Neuronal stem cell (in vitro differentiated cells): ENCODE measurements around the gene PDYN.

Source experiments
- DNase-seq: peaks from one replicate; pipeline ENCODE4 v3.0.0-alpha.2; 2013; ENCODE audit warnings: low spot score
- H2AFZ ChIP-seq: one replicate; pipeline ENCODE4 v1.6.1; 2013; ENCODE audit warnings: mild to moderate bottlenecking, low read length, inconsistent platforms
- H2AK5ac ChIP-seq: 2 replicates; pipeline ENCODE4 v1.6.1; 2013; ENCODE audit warnings: low read depth, mild to moderate bottlenecking, inconsistent platforms, low read length, moderate library complexity, mixed read lengths
- H2BK120ac ChIP-seq: 2 replicates; pipeline ENCODE4 v1.6.1; 2013; ENCODE audit warnings: low read depth, mild to moderate bottlenecking, inconsistent platforms, low read length, moderate library complexity, mixed read lengths
- H2BK12ac ChIP-seq: one replicate; pipeline ENCODE4 v1.6.1; 2013; ENCODE audit warnings: low read length, inconsistent platforms
- H2BK15ac ChIP-seq: 2 replicates; pipeline ENCODE4 v1.6.1; 2013; ENCODE audit warnings: mild to moderate bottlenecking, low read length, inconsistent platforms, mixed read lengths
- H2BK5ac ChIP-seq: one replicate; pipeline ENCODE4 v1.6.1; 2013; ENCODE audit warnings: inconsistent platforms, mild to moderate bottlenecking, low read length, moderate library complexity
- H3K14ac ChIP-seq: one replicate; pipeline ENCODE4 v1.6.1; 2013; ENCODE audit warnings: low read length, inconsistent platforms
- H3K18ac ChIP-seq: 2 replicates; pipeline ENCODE4 v1.6.1; 2013; ENCODE audit warnings: low read length, inconsistent platforms
- H3K23ac ChIP-seq: 2 replicates; pipeline ENCODE4 v1.6.1; 2013; ENCODE audit warnings: low read depth, mild to moderate bottlenecking, mixed read lengths, low read length, inconsistent platforms; ENCODE audit not compliant: poor library complexity
- H3K27ac ChIP-seq: replicated peaks from 3 replicates; pipeline ENCODE4 v1.5.1; 2013; ENCODE audit warnings: low read length, inconsistent platforms
- H3K27me3 ChIP-seq, 3 experiments: 2 replicates each; pipeline ENCODE4 v1.6.1; 2013; ENCODE audit warnings: low read length in 3 of 3, mild to moderate bottlenecking in 2 of 3, inconsistent platforms in 1 of 3, low read depth in 1 of 3, mixed read lengths in 1 of 3, moderate library complexity in 1 of 3; ENCODE audit not compliant: control insufficient read depth in 3 of 3, insufficient read depth in 3 of 3
- H3K36me3 ChIP-seq, 2 donors: replicated peaks in 1 of 2; 2 replicates each; pipeline ENCODE4 v1.6.1; 2013; ENCODE audit warnings: low read length in 2 of 2; ENCODE audit not compliant: control insufficient read depth in 2 of 2, insufficient read depth in 2 of 2
- H3K4ac ChIP-seq: 2 replicates; pipeline ENCODE4 v1.6.1; 2013; ENCODE audit warnings: inconsistent platforms, mild to moderate bottlenecking, low read length, moderate library complexity
- H3K4me1 ChIP-seq, 2 donors: 1 replicate in 1 of 2; 2 replicates in 1 of 2; pipeline ENCODE4 v1.6.1; 2013; ENCODE audit warnings: low read length in 2 of 2, low read depth in 1 of 2; ENCODE audit not compliant: control insufficient read depth in 2 of 2, insufficient read depth in 1 of 2
- H3K4me2 ChIP-seq: one replicate; pipeline ENCODE4 v1.6.1; 2013; ENCODE audit warnings: mild to moderate bottlenecking, low read length, inconsistent platforms; ENCODE audit not compliant: insufficient read depth, poor library complexity, severe bottlenecking
- H3K4me3 ChIP-seq, 2 donors: 2 replicates each; pipeline ENCODE4 v1.5.1; 2013; ENCODE audit warnings: low read length in 2 of 2, mild to moderate bottlenecking in 2 of 2, inconsistent platforms in 1 of 2, moderate library complexity in 1 of 2
- H3K79me1 ChIP-seq: one replicate; pipeline ENCODE4 v1.6.1; 2013; ENCODE audit warnings: low read depth, mild to moderate bottlenecking, inconsistent platforms, low read length, moderate library complexity
- H3K9ac ChIP-seq: one replicate; pipeline ENCODE4 v1.6.1; 2013; ENCODE audit warnings: mild to moderate bottlenecking, low read depth, low read length, inconsistent platforms; ENCODE audit not compliant: poor library complexity
- H3K9me3 ChIP-seq, 2 donors: replicated peaks in 1 of 2; 2 replicates each; pipeline versions ENCODE3 to v1.6.1; 2013; ENCODE audit warnings: low read length in 2 of 2, mild to moderate bottlenecking in 2 of 2, inconsistent platforms in 1 of 2, low read depth in 1 of 2, mixed read lengths in 1 of 2, moderate library complexity in 1 of 2; ENCODE audit not compliant: control insufficient read depth in 2 of 2, insufficient read depth in 1 of 2
- H4K8ac ChIP-seq: one replicate; pipeline ENCODE4 v1.6.1; 2013; ENCODE audit warnings: low read depth, mild to moderate bottlenecking, inconsistent platforms, low read length, moderate library complexity
- H4K91ac ChIP-seq: one replicate; pipeline ENCODE4 v1.6.1; 2013; ENCODE audit warnings: low read length, low read depth, mild to moderate bottlenecking, inconsistent platforms; ENCODE audit not compliant: poor library complexity
- WGBS, 2 donors: extraction: QIAGEN DNeasy Blood & Tissue Kit; methylation state at CpG; one replicate each; pipeline ENCODE4 v1.1.7; 2013; ENCODE audit warnings: missing lambda C conversion rate in 2 of 2, mixed read lengths in 1 of 2; ENCODE audit not compliant: insufficient read length in 2 of 2, insufficient replicate concordance in 1 of 2; ENCODE audit errors: extremely low coverage in 2 of 2; 5-methylcytosine and 5-hydroxymethylcytosine counted together

PDYN gene

DNA sequence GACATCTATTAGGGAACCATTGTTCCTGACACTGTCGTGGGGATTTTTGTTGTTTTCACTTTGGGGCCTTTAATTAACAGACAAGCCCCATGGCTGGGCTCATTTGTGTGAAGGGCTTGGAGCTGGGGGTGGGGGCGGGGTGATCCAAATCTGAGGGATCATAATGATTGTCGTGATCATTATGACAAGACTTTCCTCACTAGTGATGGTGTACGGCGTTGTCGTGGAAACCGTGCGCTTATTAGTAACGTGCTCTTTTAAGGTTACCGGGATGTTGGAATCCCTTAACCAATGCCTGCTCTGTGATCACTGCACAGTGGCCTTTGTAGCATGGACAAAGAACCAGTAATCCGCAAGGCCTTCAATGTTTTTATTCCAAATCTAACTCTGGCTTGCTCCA is 18.6 kb downstream of the PDYN start:
- H2BK5ac ChIP-seq = no peak overlapping the region
- H3K27me3 ChIP-seq = peaks cover 0 to 42% (median 0%) of the 10 kb centered on the region in 3 experiments
- no peaks in the 10 kb centered on the region for H3K36me3 ChIP-seq
- H2BK15ac ChIP-seq = no peak overlapping the region
- no peaks in the 10 kb centered on the region for H3K79me1 ChIP-seq
- no peaks in the 10 kb centered on the region for H3K9me3 ChIP-seq
- peaks cover 0 to 24% of the 10 kb centered on the region in 2 donors for H3K4me1 ChIP-seq
- WGBS, 2 donors = no CpG with 5 or more reads among the region's 11 CpGs
- no peak overlapping the region for H2BK12ac ChIP-seq
- no peak for DNase-seq
- no peak overlapping the region for H4K91ac ChIP-seq
- H3K9ac ChIP-seq = no peak overlapping the region
- H3K14ac ChIP-seq = no peak overlapping the region
- no peak overlapping the region for H4K8ac ChIP-seq
- H3K23ac ChIP-seq = no peak overlapping the region
- no peak overlapping the region for H3K4me2 ChIP-seq
- H3K4ac ChIP-seq = no peak overlapping the region
- H2AK5ac ChIP-seq = no peak overlapping the region
- H3K18ac ChIP-seq = no peak overlapping the region
- no peak overlapping the region for H3K27ac ChIP-seq
- no peak overlapping the region for H2AFZ ChIP-seq
- H3K4me3 ChIP-seq = no peak overlapping the region
- no peak overlapping the region for H2BK120ac ChIP-seq

DNA sequence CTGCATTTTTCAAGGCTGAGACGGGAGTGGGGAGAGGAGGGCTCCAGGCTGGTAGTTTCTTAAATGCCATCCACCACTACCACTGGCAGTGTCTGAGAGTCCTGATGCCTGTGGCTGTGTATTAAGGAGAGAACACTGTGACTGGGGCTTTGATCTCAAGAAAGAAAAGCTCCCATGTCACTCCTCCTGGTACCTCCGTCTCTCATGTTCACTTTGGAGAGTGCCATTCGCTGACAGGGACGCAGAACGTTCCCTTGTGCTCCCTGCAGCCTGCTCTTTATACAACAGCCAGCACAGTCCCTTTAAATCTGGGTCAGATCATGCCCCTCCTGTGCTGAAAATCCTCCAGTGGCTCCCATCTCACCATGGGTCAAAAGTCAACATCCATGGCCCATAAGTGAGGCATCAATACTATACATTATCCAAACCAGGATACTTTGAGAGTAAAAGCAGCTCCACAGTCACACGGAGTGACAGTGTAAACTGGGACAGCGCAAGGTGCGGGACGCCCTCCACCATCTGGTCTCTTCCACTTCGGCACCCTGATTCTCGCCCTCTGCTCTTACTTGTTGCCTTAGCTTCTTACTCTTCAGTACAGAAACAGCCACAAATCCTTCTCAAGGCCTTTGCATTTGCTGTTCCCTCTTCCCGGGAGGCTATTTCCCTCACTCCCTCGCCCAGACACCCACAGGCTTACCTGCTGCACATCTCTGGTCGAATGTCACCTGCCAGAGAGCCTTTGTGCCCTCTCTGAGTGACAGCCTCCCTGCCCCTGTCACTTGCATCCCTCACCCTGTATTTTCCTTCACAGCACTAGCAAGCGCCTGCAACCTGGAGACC is 20.0 kb downstream of the PDYN start:
- H3K27me3 ChIP-seq = peaks cover 0 to 37% (median 0%) of the 10 kb centered on the region in 3 experiments
- no peak overlapping the region for H3K23ac ChIP-seq
- H3K36me3 ChIP-seq = no peaks in the 10 kb centered on the region
- H3K4me3 ChIP-seq = no peak overlapping the region
- H4K91ac ChIP-seq = no peak overlapping the region
- H2BK5ac ChIP-seq = no peak overlapping the region
- WGBS, 2 donors = no CpG with 5 or more reads among the region's 15 CpGs
- H3K9me3 ChIP-seq = no peaks in the 10 kb centered on the region
- DNase-seq = no peak
- no peak overlapping the region for H3K4ac ChIP-seq
- no peak overlapping the region for H2AK5ac ChIP-seq
- H3K27ac ChIP-seq = no peak overlapping the region
- H3K4me1 ChIP-seq = peaks cover 0 to 24% of the 10 kb centered on the region in 2 donors
- H2BK12ac ChIP-seq = no peak overlapping the region
- H3K14ac ChIP-seq = no peak overlapping the region
- no peak overlapping the region for H4K8ac ChIP-seq
- H3K79me1 ChIP-seq = no peaks in the 10 kb centered on the region
- H3K18ac ChIP-seq = peak overlapping the region; percentile 15
- H2AFZ ChIP-seq = no peak overlapping the region
- H3K4me2 ChIP-seq = no peak overlapping the region
- H2BK15ac ChIP-seq = no peak overlapping the region
- no peak overlapping the region for H2BK120ac ChIP-seq
- no peak overlapping the region for H3K9ac ChIP-seq

DNA sequence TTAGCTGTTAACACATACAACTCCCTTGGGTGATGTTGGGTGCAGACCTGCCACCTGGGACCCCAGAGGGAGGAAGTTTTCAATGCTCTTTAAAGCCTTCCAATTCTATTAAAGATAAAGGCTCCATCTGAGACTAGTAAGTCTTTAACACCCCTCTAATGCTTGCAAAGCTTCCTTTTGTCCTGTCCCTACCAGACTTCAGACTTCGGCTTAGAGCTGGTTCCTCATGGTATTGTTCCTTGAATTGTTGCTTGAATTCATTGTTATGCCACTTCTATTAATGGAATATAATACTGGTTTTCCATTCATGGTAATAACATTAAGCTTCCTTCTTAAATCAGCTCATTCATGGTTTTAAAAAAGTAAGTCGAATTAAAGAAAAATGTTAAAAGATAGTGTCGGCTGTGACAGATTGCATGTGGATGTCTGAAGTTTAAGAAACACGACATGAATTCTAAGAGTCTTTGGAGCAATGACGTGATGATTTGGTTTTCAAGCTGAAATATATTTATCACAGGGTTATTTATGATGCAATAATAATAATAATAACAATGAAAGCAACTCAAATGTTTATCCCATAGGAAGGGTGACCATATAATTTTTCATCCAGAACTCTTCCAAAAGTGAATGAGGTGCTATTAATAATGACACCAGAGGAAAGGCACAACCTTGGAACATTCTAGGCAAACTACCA is 21.8 kb downstream of the PDYN start:
- Histone ChIP-seq H3K4me3 (no peak overlapping the region), H3K18ac (no peak overlapping the region), H2BK12ac (no peak overlapping the region), H2AFZ (no peak overlapping the region), H4K91ac (no peak overlapping the region), H3K27ac (no peak overlapping the region), H3K14ac (no peak overlapping the region), H3K79me1 (no peaks in the 10 kb centered on the region), H2BK120ac (no peak overlapping the region), H3K27me3 (peaks cover 0 to 54% (median 0%) of the 10 kb centered on the region in 3 experiments), H3K23ac (no peak overlapping the region), H2BK5ac (no peak overlapping the region), H3K36me3 (no peaks in the 10 kb centered on the region), H4K8ac (no peak overlapping the region), H3K4ac (no peak overlapping the region), H3K4me1 (peaks cover 0 to 24% of the 10 kb centered on the region in 2 donors), H3K9me3 (peaks cover 0 to 2% of the 10 kb centered on the region in 2 donors), H2BK15ac (no peak overlapping the region), H3K9ac (no peak overlapping the region), H3K4me2 (no peak overlapping the region), H2AK5ac (no peak overlapping the region)
- WGBS, 2 donors = no CpG with 5 or more reads among the region's 5 CpGs
- no peak for DNase-seq

GRCh38 chr20:1968964-1969363 is 24.9 kb downstream of the PDYN start:
- Histone ChIP-seq H3K14ac (no peak overlapping the region), H3K9me3 (peaks cover 0 to 2% of the 10 kb centered on the region in 2 donors), H3K4me1 (peaks cover 0 to 14% of the 10 kb centered on the region in 2 donors), H4K91ac (no peak overlapping the region), H2BK120ac (no peak overlapping the region), H3K4me3 (no peak overlapping the region), H3K27me3 (peaks cover 0 to 61% (median 3%) of the 10 kb centered on the region in 3 experiments), H2AK5ac (no peak overlapping the region), H3K18ac (no peak overlapping the region), H3K4me2 (no peak overlapping the region), H3K36me3 (no peaks in the 10 kb centered on the region), H3K4ac (no peak overlapping the region), H2BK5ac (no peak overlapping the region), H3K23ac (no peak overlapping the region), H3K27ac (no peak overlapping the region), H2AFZ (no peak overlapping the region), H3K79me1 (no peaks in the 10 kb centered on the region), H2BK15ac (no peak overlapping the region), H4K8ac (no peak overlapping the region), H2BK12ac (no peak overlapping the region), H3K9ac (no peak overlapping the region)
- WGBS, 2 donors = no CpG with 5 or more reads among the region's 4 CpGs
- DNase-seq = no peak
